ENCODE measurements around the gene CYTL1. TPM values are rescaled to one million over a fixed set of nuclear protein-coding genes. Genes with fewer than 3 reads are reported as not detected.

Gene CYTL1
- total RNA-seq, 1 experiment from 2014 or later, result 3.2 TPM

DNA sequence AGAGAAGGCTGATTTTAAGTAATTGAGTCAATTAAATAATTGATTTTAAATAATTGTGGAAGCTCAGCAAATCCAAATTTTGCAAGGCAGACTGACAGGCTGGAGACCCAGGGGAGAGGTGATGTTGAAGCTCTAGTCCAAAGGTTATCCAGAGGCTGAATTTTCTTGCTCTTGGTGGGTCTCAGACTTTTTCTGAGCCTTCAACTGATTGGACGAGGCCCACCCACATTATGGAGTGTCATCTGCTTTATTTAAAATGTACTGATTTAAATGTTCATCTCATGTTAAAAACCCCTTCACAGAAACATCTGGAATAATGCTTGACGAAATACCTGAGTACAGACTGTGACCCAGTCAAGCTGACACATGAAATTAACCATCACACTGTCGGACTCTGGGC lies 11.7 kb upstream of the CYTL1 start (continued):
- TF ChIP-seq ZMAT4 (CRISPR knock-in tag; IDR thresholded peaks at IDR 0.05) (no peak), ZNF317 (CRISPR knock-in tag; IDR thresholded peaks at IDR 0.05; ENCODE audit: borderline replicate concordance, low read depth) (no peak), ZNF416 (CRISPR knock-in tag; IDR thresholded peaks at IDR 0.05) (no peak), ZNF121 (CRISPR knock-in tag; IDR thresholded peaks at IDR 0.05) (no peak), HMGA2 (CRISPR knock-in tag; IDR thresholded peaks at IDR 0.05) (no peak), GABPB1 (CRISPR knock-in tag; IDR thresholded peaks at IDR 0.05) (no peak), NFATC4 (CRISPR knock-in tag; IDR thresholded peaks at IDR 0.05) (no peak), GTF2I (CRISPR knock-in tag; conservative IDR thresholded peaks at IDR 0.05) (no peak), ZNF423 (CRISPR knock-in tag; IDR thresholded peaks at IDR 0.05) (no peak)
- TF ChIP-seq, protein P1, sequence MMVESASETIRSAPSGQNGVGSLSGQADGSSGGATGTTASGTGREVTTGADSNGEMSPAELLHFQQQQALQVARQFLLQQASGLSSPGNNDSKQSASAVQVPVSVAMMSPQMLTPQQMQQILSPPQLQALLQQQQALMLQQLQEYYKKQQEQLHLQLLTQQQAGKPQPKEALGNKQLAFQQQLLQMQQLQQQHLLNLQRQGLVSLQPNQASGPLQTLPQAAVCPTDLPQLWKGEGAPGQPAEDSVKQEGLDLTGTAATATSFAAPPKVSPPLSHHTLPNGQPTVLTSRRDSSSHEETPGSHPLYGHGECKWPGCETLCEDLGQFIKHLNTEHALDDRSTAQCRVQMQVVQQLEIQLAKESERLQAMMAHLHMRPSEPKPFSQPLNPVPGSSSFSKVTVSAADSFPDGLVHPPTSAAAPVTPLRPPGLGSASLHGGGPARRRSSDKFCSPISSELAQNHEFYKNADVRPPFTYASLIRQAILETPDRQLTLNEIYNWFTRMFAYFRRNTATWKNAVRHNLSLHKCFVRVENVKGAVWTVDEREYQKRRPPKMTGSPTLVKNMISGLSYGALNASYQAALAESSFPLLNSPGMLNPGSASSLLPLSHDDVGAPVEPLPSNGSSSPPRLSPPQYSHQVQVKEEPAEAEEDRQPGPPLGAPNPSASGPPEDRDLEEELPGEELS (CRISPR knock-in tag; IDR thresholded peaks at IDR 0.05), result no peak
- TF ChIP-seq, protein P2, sequence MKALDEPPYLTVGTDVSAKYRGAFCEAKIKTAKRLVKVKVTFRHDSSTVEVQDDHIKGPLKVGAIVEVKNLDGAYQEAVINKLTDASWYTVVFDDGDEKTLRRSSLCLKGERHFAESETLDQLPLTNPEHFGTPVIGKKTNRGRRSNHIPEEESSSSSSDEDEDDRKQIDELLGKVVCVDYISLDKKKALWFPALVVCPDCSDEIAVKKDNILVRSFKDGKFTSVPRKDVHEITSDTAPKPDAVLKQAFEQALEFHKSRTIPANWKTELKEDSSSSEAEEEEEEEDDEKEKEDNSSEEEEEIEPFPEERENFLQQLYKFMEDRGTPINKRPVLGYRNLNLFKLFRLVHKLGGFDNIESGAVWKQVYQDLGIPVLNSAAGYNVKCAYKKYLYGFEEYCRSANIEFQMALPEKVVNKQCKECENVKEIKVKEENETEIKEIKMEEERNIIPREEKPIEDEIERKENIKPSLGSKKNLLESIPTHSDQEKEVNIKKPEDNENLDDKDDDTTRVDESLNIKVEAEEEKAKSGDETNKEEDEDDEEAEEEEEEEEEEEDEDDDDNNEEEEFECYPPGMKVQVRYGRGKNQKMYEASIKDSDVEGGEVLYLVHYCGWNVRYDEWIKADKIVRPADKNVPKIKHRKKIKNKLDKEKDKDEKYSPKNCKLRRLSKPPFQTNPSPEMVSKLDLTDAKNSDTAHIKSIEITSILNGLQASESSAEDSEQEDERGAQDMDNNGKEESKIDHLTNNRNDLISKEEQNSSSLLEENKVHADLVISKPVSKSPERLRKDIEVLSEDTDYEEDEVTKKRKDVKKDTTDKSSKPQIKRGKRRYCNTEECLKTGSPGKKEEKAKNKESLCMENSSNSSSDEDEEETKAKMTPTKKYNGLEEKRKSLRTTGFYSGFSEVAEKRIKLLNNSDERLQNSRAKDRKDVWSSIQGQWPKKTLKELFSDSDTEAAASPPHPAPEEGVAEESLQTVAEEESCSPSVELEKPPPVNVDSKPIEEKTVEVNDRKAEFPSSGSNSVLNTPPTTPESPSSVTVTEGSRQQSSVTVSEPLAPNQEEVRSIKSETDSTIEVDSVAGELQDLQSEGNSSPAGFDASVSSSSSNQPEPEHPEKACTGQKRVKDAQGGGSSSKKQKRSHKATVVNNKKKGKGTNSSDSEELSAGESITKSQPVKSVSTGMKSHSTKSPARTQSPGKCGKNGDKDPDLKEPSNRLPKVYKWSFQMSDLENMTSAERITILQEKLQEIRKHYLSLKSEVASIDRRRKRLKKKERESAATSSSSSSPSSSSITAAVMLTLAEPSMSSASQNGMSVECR (CRISPR knock-in tag; IDR thresholded peaks at IDR 0.05; ENCODE audit: borderline replicate concordance), result no peak
- TF ChIP-seq, protein P3, sequence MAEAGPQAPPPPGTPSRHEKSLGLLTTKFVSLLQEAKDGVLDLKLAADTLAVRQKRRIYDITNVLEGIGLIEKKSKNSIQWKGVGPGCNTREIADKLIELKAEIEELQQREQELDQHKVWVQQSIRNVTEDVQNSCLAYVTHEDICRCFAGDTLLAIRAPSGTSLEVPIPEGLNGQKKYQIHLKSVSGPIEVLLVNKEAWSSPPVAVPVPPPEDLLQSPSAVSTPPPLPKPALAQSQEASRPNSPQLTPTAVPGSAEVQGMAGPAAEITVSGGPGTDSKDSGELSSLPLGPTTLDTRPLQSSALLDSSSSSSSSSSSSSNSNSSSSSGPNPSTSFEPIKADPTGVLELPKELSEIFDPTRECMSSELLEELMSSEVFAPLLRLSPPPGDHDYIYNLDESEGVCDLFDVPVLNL (CRISPR knock-in tag; IDR thresholded peaks at IDR 0.05; ENCODE audit: borderline replicate concordance, low read depth), result no peak

DNA sequence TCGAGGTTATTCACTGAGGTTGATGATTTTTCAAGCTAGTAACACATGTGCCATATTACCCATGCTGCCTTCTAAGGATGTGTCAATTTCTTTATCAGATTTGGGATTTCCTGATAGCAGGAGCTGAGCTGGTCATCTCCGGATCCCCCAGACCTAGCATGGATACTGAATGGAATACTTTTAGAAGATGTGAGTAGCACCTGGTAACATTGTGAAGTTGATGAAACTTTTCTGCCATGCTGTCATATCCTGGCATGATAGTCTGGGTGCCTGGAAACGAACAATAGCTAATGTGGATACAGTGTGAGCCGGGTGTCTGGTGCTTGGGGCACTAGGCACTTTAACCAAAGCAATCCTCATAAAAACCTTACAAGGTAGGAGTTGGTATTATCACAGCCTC lies 11.0 kb upstream of the CYTL1 start:
- H3K27me3 Mint-ChIP-seq (ENCODE audit: low read depth), result peaks cover 29% of the 10 kb centered on the region
- H3K27ac Mint-ChIP-seq, result no peak overlapping the region
- H3K36me3 Mint-ChIP-seq, result no peaks in the 10 kb centered on the region
- ChIA-PET CTCF (no interaction called here), POLR2A (no interaction called here)
- ATAC-seq (no peak), DNase-seq (ENCODE audit: low spot score) (no peak)
- TF ChIP-seq ZNF512 (CRISPR knock-in tag; IDR thresholded peaks at IDR 0.05; ENCODE audit: borderline replicate concordance), result no peak
- no peak for TF ChIP-seq ZNF138 (CRISPR knock-in tag; conservative IDR thresholded peaks at IDR 0.05)
- TF ChIP-seq SOX15 (CRISPR knock-in tag; IDR thresholded peaks at IDR 0.05), result no peak
- TF ChIP-seq, protein P4, sequence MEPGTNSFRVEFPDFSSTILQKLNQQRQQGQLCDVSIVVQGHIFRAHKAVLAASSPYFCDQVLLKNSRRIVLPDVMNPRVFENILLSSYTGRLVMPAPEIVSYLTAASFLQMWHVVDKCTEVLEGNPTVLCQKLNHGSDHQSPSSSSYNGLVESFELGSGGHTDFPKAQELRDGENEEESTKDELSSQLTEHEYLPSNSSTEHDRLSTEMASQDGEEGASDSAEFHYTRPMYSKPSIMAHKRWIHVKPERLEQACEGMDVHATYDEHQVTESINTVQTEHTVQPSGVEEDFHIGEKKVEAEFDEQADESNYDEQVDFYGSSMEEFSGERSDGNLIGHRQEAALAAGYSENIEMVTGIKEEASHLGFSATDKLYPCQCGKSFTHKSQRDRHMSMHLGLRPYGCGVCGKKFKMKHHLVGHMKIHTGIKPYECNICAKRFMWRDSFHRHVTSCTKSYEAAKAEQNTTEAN (CRISPR knock-in tag; IDR thresholded peaks at IDR 0.05), result no peak
- no peak for TF ChIP-seq TEAD4 (CRISPR knock-in tag; IDR thresholded peaks at IDR 0.05)
- no peak for TF ChIP-seq MYBL2 (CRISPR knock-in tag; IDR thresholded peaks at IDR 0.05)
- no peak for TF ChIP-seq ZNF281 (CRISPR knock-in tag; IDR thresholded peaks at IDR 0.05)
- no peak for TF ChIP-seq MXD4 (CRISPR knock-in tag; IDR thresholded peaks at IDR 0.05; ENCODE audit: borderline replicate concordance)
- no peak for TF ChIP-seq GRHL2 (CRISPR knock-in tag; IDR thresholded peaks at IDR 0.05; ENCODE audit: insufficient replicate concordance, severe bottlenecking)
- TF ChIP-seq IRF2 (CRISPR knock-in tag; IDR thresholded peaks at IDR 0.05; ENCODE audit: borderline replicate concordance, low read depth), result no peak
- TF ChIP-seq ZNF396 (CRISPR knock-in tag; IDR thresholded peaks at IDR 0.05; ENCODE audit: borderline replicate concordance), result no peak
- no peak for TF ChIP-seq GTF2I (CRISPR knock-in tag; conservative IDR thresholded peaks at IDR 0.05)
- TF ChIP-seq NFE2L1 (CRISPR knock-in tag; IDR thresholded peaks at IDR 0.05), result no peak
- TF ChIP-seq ZNF232 (CRISPR knock-in tag; IDR thresholded peaks at IDR 0.05), result no peak
- 0 out of 2 replicates have a peak, but pooled peaks cover 3% of the 10 kb centered on the region for H3K9me3 Mint-ChIP-seq
- peaks cover 14% of the 10 kb centered on the region for H3K4me1 Mint-ChIP-seq
- no peak overlapping the region for H3K4me3 Mint-ChIP-seq

Data from WTC11 (cell line).